ENCODE data around the gene KIRREL3.
"Not testable (repeated sequence)": the region's sequence is repeated elsewhere in the genome, so short reads cannot be mapped to it uniquely, and the experiment has no call there.

KIRREL3 gene

DNA sequence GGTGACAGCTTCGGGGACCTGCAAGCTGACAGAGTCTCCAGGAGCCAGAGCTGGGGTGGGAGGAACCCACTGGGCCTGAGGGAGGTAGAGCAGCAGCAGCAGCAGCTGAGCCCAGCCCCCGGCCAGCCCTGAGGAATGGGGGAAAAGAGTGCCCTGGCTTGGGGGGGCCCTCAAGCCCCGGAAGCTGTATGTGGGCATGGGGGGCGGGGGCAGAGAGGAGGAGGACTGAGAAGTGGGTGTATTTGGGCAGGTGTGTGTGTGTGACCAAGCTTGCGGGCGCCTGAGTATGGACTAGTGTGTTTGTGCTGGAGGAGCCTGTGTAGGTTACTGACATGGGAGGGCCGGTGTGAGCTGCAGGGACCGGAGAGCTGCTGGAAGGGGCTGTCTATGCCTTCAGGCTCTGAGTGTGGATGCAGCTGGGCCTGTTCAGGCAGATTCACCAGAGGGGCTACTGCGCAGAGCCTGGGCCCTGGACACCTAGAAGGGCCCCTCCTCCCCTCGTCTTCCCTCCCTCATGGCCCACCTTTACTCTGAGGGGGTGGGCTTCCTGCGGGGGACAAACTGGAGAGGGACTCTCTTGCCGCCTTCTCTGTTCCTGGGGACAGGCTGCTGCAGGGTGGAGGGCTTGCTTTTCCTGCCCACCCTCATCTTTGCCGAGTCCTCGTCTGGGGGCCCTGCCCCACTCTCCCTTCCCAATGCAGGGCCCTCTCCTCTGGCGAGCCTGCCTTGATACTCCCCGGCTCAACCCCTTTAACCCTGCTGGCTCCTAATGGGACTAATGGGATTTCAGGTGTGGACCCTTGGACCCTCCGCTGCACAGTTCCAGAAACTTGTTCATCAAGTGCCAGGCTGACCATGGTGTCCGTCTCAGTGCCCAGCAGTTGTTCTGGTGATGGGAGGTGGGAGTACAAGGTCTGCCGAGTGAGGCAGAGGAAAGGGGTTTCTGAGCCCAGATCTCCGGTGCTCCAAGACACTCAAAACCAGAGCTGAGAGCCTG lies 616.9 kb downstream of the KIRREL3 start:
- DNase-seq (ENCODE audit: extremely low read depth, insufficient read length) = no peak
- Histone ChIP-seq H3K27me3 (replicated peaks; ENCODE audit: control insufficient read depth, insufficient read depth, low read length) (no peaks in the 10 kb centered on the region), H3K4me3 (replicated peaks; ENCODE audit: low read depth, low read length) (no peak overlapping the region), H3K36me3 (ENCODE audit: control insufficient read depth, insufficient read depth, low read length) (no peaks in the 10 kb centered on the region)
- TF ChIP-seq, protein P1, sequence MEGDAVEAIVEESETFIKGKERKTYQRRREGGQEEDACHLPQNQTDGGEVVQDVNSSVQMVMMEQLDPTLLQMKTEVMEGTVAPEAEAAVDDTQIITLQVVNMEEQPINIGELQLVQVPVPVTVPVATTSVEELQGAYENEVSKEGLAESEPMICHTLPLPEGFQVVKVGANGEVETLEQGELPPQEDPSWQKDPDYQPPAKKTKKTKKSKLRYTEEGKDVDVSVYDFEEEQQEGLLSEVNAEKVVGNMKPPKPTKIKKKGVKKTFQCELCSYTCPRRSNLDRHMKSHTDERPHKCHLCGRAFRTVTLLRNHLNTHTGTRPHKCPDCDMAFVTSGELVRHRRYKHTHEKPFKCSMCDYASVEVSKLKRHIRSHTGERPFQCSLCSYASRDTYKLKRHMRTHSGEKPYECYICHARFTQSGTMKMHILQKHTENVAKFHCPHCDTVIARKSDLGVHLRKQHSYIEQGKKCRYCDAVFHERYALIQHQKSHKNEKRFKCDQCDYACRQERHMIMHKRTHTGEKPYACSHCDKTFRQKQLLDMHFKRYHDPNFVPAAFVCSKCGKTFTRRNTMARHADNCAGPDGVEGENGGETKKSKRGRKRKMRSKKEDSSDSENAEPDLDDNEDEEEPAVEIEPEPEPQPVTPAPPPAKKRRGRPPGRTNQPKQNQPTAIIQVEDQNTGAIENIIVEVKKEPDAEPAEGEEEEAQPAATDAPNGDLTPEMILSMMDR (IDR thresholded peaks at IDR 0.05; ENCODE audit: insufficient read depth, low read length, poor library complexity, severe bottlenecking) = no peak

- not testable (repeated sequence) for DNase-seq (ENCODE audit: extremely low read depth, insufficient read length); H3K36me3 ChIP-seq (ENCODE audit: control insufficient read depth, insufficient read depth, low read length)
These were observed 617.9 kb downstream of the KIRREL3 start for GRCh38 chr11:126382641-126383040.

DNA sequence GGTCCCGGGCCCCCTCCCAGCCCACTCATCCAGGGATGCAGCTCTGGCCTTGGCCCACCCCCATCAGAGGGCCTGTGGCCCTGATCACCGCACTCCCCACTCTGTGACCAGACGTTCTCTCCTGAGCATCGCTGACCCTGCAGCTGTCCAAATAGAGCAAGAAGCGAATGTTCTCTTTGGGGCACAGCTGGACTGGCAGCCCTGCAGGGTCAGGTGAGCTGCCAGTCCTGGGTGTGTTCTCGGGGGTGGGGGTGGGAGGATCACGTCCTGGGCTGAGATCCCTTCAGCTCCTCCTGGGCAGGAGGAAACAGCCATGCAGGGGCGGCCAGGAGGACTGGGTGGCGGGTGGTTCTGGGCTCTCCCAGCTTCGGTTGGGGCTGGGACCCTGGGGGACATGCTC lies 618.6 kb downstream of the KIRREL3 start:
- not testable (repeated sequence) for H3K36me3 ChIP-seq (ENCODE audit: control insufficient read depth, insufficient read depth, low read length); H3K4me3 ChIP-seq (replicated peaks; ENCODE audit: low read depth, low read length); DNase-seq (ENCODE audit: extremely low read depth, insufficient read length); H3K27me3 ChIP-seq (replicated peaks; ENCODE audit: control insufficient read depth, insufficient read depth, low read length)

More at GRCh38 chr11:126382641-126383040, 617.9 kb downstream of the KIRREL3 start:
- not testable (repeated sequence) for H3K27me3 ChIP-seq (replicated peaks; ENCODE audit: control insufficient read depth, insufficient read depth, low read length); H3K4me3 ChIP-seq (replicated peaks; ENCODE audit: low read depth, low read length)

- Histone ChIP-seq H3K4me3 (replicated peaks; ENCODE audit: low read depth, low read length) (no peak overlapping the region), H3K27me3 (replicated peaks; ENCODE audit: control insufficient read depth, insufficient read depth, low read length) (no peaks in the 10 kb centered on the region), H3K36me3 (ENCODE audit: control insufficient read depth, insufficient read depth, low read length) (no peaks in the 10 kb centered on the region)
- no peak for DNase-seq (ENCODE audit: extremely low read depth, insufficient read length)
- TF ChIP-seq, protein P1 (IDR thresholded peaks at IDR 0.05; ENCODE audit: insufficient read depth, low read length, poor library complexity, severe bottlenecking) = no peak
These were observed 619.7 kb downstream of the KIRREL3 start for GRCh38 chr11:126380909-126381308.

DNA sequence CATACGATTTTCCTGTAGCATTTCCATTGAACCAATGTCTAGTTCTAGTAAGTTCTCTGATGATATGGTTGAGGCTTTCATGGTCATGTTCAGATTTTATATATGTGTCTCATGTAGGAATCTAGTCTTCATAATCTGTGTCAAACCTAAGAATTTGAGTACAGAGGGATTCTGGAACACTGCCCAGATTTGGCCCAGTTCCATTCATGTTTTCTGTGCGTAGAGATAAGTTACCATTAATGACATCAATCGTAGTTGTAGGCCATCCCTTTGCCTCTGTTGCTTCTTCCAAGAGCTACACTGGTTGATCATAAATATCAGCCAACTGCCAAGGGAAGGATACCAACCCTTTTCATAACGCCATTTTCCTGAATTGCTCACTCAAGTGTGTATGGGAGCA lies 621.8 kb downstream of the KIRREL3 start:
- no peaks in the 10 kb centered on the region for H3K27me3 ChIP-seq (replicated peaks; ENCODE audit: control insufficient read depth, insufficient read depth, low read length)
- TF ChIP-seq, protein P1 (IDR thresholded peaks at IDR 0.05; ENCODE audit: insufficient read depth, low read length, poor library complexity, severe bottlenecking) = no peak
- no peak for DNase-seq (ENCODE audit: extremely low read depth, insufficient read length)
- H3K36me3 ChIP-seq (ENCODE audit: control insufficient read depth, insufficient read depth, low read length) = no peaks in the 10 kb centered on the region
- no peak overlapping the region for H3K4me3 ChIP-seq (replicated peaks; ENCODE audit: low read depth, low read length)

- Histone ChIP-seq H3K4me3 (replicated peaks; ENCODE audit: low read depth, low read length) (no peak overlapping the region), H3K36me3 (ENCODE audit: control insufficient read depth, insufficient read depth, low read length) (no peaks in the 10 kb centered on the region), H3K27me3 (replicated peaks; ENCODE audit: control insufficient read depth, insufficient read depth, low read length) (no peaks in the 10 kb centered on the region)
- TF ChIP-seq, protein P1 (IDR thresholded peaks at IDR 0.05; ENCODE audit: insufficient read depth, low read length, poor library complexity, severe bottlenecking) = no peak
- DNase-seq (ENCODE audit: extremely low read depth, insufficient read length) = no peak
These were observed 624.8 kb downstream of the KIRREL3 start for GRCh38 chr11:126375726-126376125.

GRCh38 chr11:126374562-126375300 lies 625.8 kb downstream of the KIRREL3 start:
- H3K27me3 ChIP-seq (replicated peaks; ENCODE audit: control insufficient read depth, insufficient read depth, low read length); H3K4me3 ChIP-seq (replicated peaks; ENCODE audit: low read depth, low read length): not testable (repeated sequence)

GRCh38 chr11:126373389-126374066 lies 627.0 kb downstream of the KIRREL3 start:
- H3K4me3 ChIP-seq (replicated peaks; ENCODE audit: low read depth, low read length); DNase-seq (ENCODE audit: extremely low read depth, insufficient read length); H3K36me3 ChIP-seq (ENCODE audit: control insufficient read depth, insufficient read depth, low read length); H3K27me3 ChIP-seq (replicated peaks; ENCODE audit: control insufficient read depth, insufficient read depth, low read length): not testable (repeated sequence)

More at GRCh38 chr11:126374562-126375300, 625.8 kb downstream of the KIRREL3 start:
- not testable (repeated sequence) for H3K36me3 ChIP-seq (ENCODE audit: control insufficient read depth, insufficient read depth, low read length); DNase-seq (ENCODE audit: extremely low read depth, insufficient read length)
